CD4-positive, alpha-beta T cell (primary cell): ENCODE data around the gene NMBR. TPM values are rescaled to one million over a fixed set of nuclear protein-coding genes. Genes with fewer than 3 reads are reported as not detected.
A peak's percentile ranks its signal among the peaks of the same experiment; 100 is the strongest.

Source experiments
- ATAC-seq: fragments of 200-7000 bp; cut with Tn5 transposase; one replicate; pipeline ENCODE4 v1.10.0; 2022; ENCODE audit warnings: mild to moderate bottlenecking; ENCODE audit not compliant: poor library complexity
- CTCF ChIA-PET: fragments of 350-600 bp; sonication (Branson Sonifier 250); formaldehyde crosslinking; loops from one replicate; lab custom pipeline; 2021; ENCODE audit warnings: antibody characterized with exemption, inconsistent platforms; lab: Charles Lee
- POLR2A ChIA-PET: fragments of 350-600 bp; sonication (Branson Sonifier 250); formaldehyde crosslinking; loops from one replicate; lab custom pipeline; 2021; ENCODE audit warnings: antibody characterized with exemption, inconsistent platforms; lab: Charles Lee
- DNase-seq, 14 experiments: peaks; one replicate each; pipeline ENCODE4 v3.0.0-alpha.2; 2013 to 2020; ENCODE audit warnings: mixed read lengths in 2 of 14
- H3K27ac ChIP-seq, 2 donors: one replicate each; pipeline versions ENCODE4 v1.5.1 to v1.7.0; 2013; ENCODE audit warnings: low read length in 2 of 2, low read depth in 1 of 2, mild to moderate bottlenecking in 1 of 2
- H3K27me3 ChIP-seq, 2 experiments: 1 replicate in 1 of 2; 2 replicates in 1 of 2; pipeline versions ENCODE4 v1.6.1 to v1.7.0; 2013; ENCODE audit warnings: low read length in 2 of 2, control low read depth in 1 of 2, mild to moderate bottlenecking in 1 of 2, moderate library complexity in 1 of 2; ENCODE audit not compliant: insufficient read depth in 2 of 2, control insufficient read depth in 1 of 2
- H3K36me3 ChIP-seq: one replicate; pipeline ENCODE4 v1.6.1; 2013; ENCODE audit warnings: low read length, control low read depth; ENCODE audit not compliant: insufficient read depth
- H3K4me1 ChIP-seq: one replicate; pipeline ENCODE4 v1.6.1; 2013; ENCODE audit warnings: low read length, control low read depth; ENCODE audit not compliant: insufficient read depth
- H3K4me3 ChIP-seq: one replicate; pipeline ENCODE4 v1.5.1; 2013; ENCODE audit warnings: mild to moderate bottlenecking, low read length, moderate library complexity
- H3K9me3 ChIP-seq, 2 experiments: 1 replicate in 1 of 2; 2 replicates in 1 of 2; pipeline versions ENCODE4 v1.6.1 to v1.7.0; 2013; ENCODE audit warnings: low read length in 2 of 2, mild to moderate bottlenecking in 2 of 2, control low read depth in 1 of 2, moderate library complexity in 1 of 2; ENCODE audit not compliant: control insufficient read depth in 1 of 2, insufficient read depth in 1 of 2
- H3K27ac Mint-ChIP-seq: one replicate; pipeline ENCODE4 v1.8.0; 2020; ENCODE audit warnings: mixed read lengths
- H3K27me3 Mint-ChIP-seq: one replicate; pipeline ENCODE4 v1.8.0; 2021; ENCODE audit warnings: mixed read lengths
- H3K36me3 Mint-ChIP-seq: one replicate; pipeline ENCODE4 v1.8.0; 2021; ENCODE audit warnings: low read depth, mixed read lengths
- H3K4me1 Mint-ChIP-seq: one replicate; pipeline ENCODE4 v1.8.0; 2021; ENCODE audit warnings: low read depth, mixed read lengths
- H3K4me3 Mint-ChIP-seq: one replicate; pipeline ENCODE4 v1.8.0; 2020; ENCODE audit warnings: mild to moderate bottlenecking, mixed read lengths
- H3K9me3 Mint-ChIP-seq: one replicate; pipeline ENCODE4 v1.8.0; 2020; ENCODE audit warnings: mixed read lengths
- CTCF ChIP-seq: fragments of 200-600 bp; IDR thresholded peaks from one replicate; pipeline ENCODE4 v1.8.0; 2022; ENCODE audit warnings: antibody characterized with exemption, mild to moderate bottlenecking
- intact Hi-C, 2 experiments: fragments of 100-400 bp; cut with DNase I in 1 of 2; cut with micrococcal nuclease in 1 of 2; formaldehyde crosslinking; loops; one replicate each; pipeline versions ENCODE4 v1.15.1 to v1.9.0; 2023 to 2025; cut with DNase I, micrococcal nuclease
- polyA plus RNA-seq, 2 donors: library from polyadenylated mRNA; unstranded; fragments of 120-200 nt; gene quantifications; one replicate each; pipeline ENCODE4 v1.2.1, GENCODE V29; 2013
- total RNA-seq, 174 experiments: library from RNA in 2 of 174; stranded (reverse) in 2 of 174; gene quantifications; one replicate each; pipeline ENCODE4 v1.2.3 and lab custom pipeline; 2021 to 2026

NMBR gene
- total RNA-seq (not detected), total RNA-seq (lab: John Stamatoyannopoulos, UW) (0 to 0.14 (median 0) reads per million in 172 experiments)
- polyA plus RNA-seq (2013, experiment 1 of 2), result not detected
- polyA plus RNA-seq (2013, experiment 2 of 2), result not detected

GRCh38 chr6:142146828-142147662 lies at the start of gene NMBR, which contains the start of gene VTA1:
NMBR (minus strand) TSS chr6:142147122; CDS start chr6:142088658, 58,464 bp downstream.
VTA1 (plus strand) TSS chr6:142147263; CDS start chr6:142147288, 25 bp downstream.
- Histone ChIP-seq H3K4me3 (peak within 1 kb of the TSS; percentile 78), H3K36me3 (peaks cover 6% of the 10 kb centered on the region), H3K4me1 (peaks cover 8% of the 10 kb centered on the region), H3K9me3 (no peaks in the 10 kb centered on the region), H3K27me3 (no peaks in the 10 kb centered on the region), H3K27ac (peak within 1 kb of the TSS; percentile 56 to 68)
- CTCF ChIA-PET, result interaction anchor here (0.7 to 3.9 kb wide), 12 partner anchors 8 to 1304 kb away, joined by 3 to 38 read pairs (median 4); partner anchors contain the start of genes ADAT2 and PEX3
- Mint-ChIP-seq H3K36me3 (peaks cover 38% of the 10 kb centered on the region), H3K4me3 (peak within 1 kb of the TSS; percentile 97), H3K27me3 (no peaks in the 10 kb centered on the region), H3K9me3 (no peaks in the 10 kb centered on the region), H3K27ac (peak within 1 kb of the TSS; percentile 89), H3K4me1 (peaks cover 72% of the 10 kb centered on the region)
- DNase-seq (peak; percentile 89 to 99 (median 94)), ATAC-seq (peak; percentile 94)
- TF ChIP-seq CTCF, result peak; percentile 94
- intact Hi-C loops, result loop anchor here (1.0 to 10.0 kb wide), 10 partner anchors 60 to 1948 kb away; partner anchors contain the start of genes ADAT2 (in 2 of the 2), PEX3 (in 2 of the 2), AIG1 (in 1 of the 2) and LTV1 (in 1 of the 2)
- POLR2A ChIA-PET, result interaction anchor here (0.6 to 2.6 kb wide), 8 partner anchors 9 to 1303 kb away, joined by 3 to 12 read pairs (median 4); partner anchors contain the start of genes ADAT2 and PEX3

GRCh38 chr6:142195862-142196541 lies 49.1 kb upstream of the NMBR start:
- Mint-ChIP-seq H3K4me1 (peaks cover 62% of the 10 kb centered on the region), H3K27ac (peak overlapping the region; percentile 52), H3K27me3 (no peaks in the 10 kb centered on the region), H3K4me3 (no peak overlapping the region), H3K9me3 (no peaks in the 10 kb centered on the region), H3K36me3 (peaks cover 43% of the 10 kb centered on the region)
- ChIA-PET POLR2A (interaction anchor here (0.6 kb wide), 1 partner anchor 935 kb away, joined by 3 read pairs; no protein-coding TSS in a partner anchor), CTCF (interaction anchor here (1.3 kb wide), 2 partner anchors 10 to 12 kb away, joined by 4 read pairs; no protein-coding TSS in a partner anchor)
- ATAC-seq (no peak), DNase-seq (no peak)
- Histone ChIP-seq H3K27ac (no peak overlapping the region), H3K9me3 (no peaks in the 10 kb centered on the region), H3K4me1 (no peaks in the 10 kb centered on the region), H3K27me3 (no peaks in the 10 kb centered on the region), H3K36me3 (peaks cover 28% of the 10 kb centered on the region), H3K4me3 (no peak overlapping the region)
- intact Hi-C loops, result no loop called here
- TF ChIP-seq CTCF, result no peak

GRCh38 chr6:142193621-142194020 lies 46.7 kb upstream of the NMBR start:
- H3K27ac Mint-ChIP-seq, result no peak overlapping the region
- no peak overlapping the region for H3K4me3 Mint-ChIP-seq
- peaks cover 67% of the 10 kb centered on the region for H3K4me1 Mint-ChIP-seq

More at GRCh38 chr6:142193621-142194020, 46.7 kb upstream of the NMBR start:
- Mint-ChIP-seq H3K9me3 (no peaks in the 10 kb centered on the region), H3K36me3 (peaks cover 36% of the 10 kb centered on the region), H3K27me3 (no peaks in the 10 kb centered on the region)
- H3K27me3 ChIP-seq, result no peaks in the 10 kb centered on the region
- DNase-seq (no peak), ATAC-seq (no peak)
- no peak for TF ChIP-seq CTCF
- ChIA-PET CTCF (interaction anchor here (1.3 kb wide), 1 partner anchor 47 kb away, joined by 3 read pairs; the partner anchor contains the start of genes NMBR and VTA1), POLR2A (no interaction called here)
- peaks cover 17% of the 10 kb centered on the region for H3K36me3 ChIP-seq
- H3K4me1 ChIP-seq, result no peaks in the 10 kb centered on the region
- intact Hi-C loops, result no loop called here
- no peaks in the 10 kb centered on the region for H3K9me3 ChIP-seq
- no peak overlapping the region for H3K4me3 ChIP-seq
- no peak overlapping the region for H3K27ac ChIP-seq
